GM12865 (cell line): ENCODE measurements around the gene SRP14.

Experiments
- DNase-seq: peaks from one replicate; pipeline ENCODE4 v3.0.0; 2010; ENCODE audit warnings: low read depth
- H3K4me3 ChIP-seq: 2 replicates; pipeline ENCODE4 v1.5.1; 2011; ENCODE audit warnings: mild to moderate bottlenecking, low read depth, low read length, control low read depth
- TF ChIP-seq, protein P1 (sequence below): IDR thresholded peaks from 2 replicates; pipeline ENCODE4 v1.5.1; 2011; ENCODE audit warnings: low read length, control low read depth, low read depth, inconsistent platforms; ENCODE audit not compliant: insufficient read depth; ENCODE audit errors: missing control alignments

SRP14 gene

DNA sequence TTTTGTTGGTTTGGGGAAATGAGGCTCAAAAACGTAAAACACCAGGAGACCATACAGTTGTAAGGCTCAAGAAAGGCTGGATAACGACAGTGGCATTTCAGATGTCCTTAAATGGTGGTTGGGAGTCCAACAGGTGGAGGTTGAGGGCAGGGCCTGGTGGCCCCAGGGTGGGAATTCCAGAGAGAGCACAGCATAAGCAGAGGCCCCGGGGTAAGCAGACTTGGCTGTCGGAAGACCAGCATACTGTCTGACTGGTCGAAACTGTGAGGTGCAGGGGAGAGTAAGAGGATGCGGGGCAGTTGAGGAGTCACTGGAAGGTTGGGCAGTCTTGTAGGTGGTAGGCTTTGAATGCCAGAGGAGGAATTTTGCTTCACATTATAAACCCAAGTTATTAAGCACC lies 48.3 kb downstream of the SRP14 start:
- H3K4me3 ChIP-seq = no peak overlapping the region
- DNase-seq = no peak
- TF ChIP-seq, protein P1, sequence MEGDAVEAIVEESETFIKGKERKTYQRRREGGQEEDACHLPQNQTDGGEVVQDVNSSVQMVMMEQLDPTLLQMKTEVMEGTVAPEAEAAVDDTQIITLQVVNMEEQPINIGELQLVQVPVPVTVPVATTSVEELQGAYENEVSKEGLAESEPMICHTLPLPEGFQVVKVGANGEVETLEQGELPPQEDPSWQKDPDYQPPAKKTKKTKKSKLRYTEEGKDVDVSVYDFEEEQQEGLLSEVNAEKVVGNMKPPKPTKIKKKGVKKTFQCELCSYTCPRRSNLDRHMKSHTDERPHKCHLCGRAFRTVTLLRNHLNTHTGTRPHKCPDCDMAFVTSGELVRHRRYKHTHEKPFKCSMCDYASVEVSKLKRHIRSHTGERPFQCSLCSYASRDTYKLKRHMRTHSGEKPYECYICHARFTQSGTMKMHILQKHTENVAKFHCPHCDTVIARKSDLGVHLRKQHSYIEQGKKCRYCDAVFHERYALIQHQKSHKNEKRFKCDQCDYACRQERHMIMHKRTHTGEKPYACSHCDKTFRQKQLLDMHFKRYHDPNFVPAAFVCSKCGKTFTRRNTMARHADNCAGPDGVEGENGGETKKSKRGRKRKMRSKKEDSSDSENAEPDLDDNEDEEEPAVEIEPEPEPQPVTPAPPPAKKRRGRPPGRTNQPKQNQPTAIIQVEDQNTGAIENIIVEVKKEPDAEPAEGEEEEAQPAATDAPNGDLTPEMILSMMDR = no peak

DNA sequence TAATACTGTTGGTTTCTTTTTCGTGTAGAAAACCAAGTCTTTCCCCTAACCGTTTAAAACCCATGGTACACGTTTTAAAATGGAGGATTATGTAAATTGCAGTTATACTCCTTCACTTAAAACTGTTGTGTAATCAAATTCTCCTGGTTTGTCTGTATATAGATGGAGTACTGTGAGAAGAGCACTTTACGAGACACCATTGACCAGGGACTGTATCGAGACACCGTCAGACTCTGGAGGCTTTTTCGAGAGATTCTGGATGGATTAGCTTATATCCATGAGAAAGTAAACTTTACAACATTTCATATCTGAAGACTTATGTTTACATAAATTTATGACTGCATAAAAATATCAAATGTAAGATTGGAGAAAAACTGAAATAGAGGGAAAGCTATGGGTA lies 51.2 kb downstream of the SRP14 start:
- TF ChIP-seq, protein P1 = no peak
- no peak overlapping the region for H3K4me3 ChIP-seq
- no peak for DNase-seq
